ENCODE data around the gene IP6K3.

DNA sequence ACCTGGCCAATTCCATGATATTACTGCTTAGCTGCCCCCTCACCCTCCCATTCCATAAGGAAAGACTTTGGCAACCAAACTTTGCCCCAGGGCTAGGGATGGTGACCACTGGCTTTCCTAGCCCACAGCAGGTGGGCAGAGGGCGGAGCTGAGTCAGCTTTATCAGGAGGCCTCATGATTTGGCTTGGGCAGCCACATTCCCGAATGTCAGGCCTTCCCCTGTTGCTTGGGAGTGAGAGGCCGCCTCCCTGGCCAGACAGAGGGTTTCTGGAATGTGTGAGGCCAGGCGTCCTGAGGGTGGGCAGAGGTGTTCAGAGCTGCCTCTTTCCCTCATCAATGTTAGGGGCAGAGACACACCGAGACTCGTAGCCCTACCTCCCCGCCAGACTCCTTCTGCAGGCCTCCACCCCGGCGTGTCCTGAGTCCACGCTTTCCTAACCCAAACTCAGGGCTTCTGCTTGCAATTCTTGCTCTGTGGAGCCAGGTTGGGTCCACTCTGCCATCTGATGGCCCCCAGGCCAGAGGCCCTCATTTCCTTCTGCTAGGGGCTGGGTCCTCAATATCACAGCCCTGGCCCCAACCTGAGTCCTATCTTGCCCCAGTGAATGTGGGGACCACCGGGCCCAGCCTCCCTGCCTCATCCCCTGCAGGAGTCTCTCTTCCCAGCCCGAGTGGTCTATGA is 54.5 kb downstream of the IP6K3 start:
- TF ChIP-seq CTCF (IDR thresholded peaks at IDR 0.05), result peak in 1 of 12 donors; percentile 8
- no peak for TF ChIP-seq POLR2A (IDR thresholded peaks at IDR 0.05)

Measured in heart left ventricle (tissue), 13 donors.